ENCODE results near the gene TCERG1L. TPM values are rescaled to one million over a fixed set of nuclear protein-coding genes. Genes with fewer than 3 reads are reported as not detected.

The TCERG1L gene
- total RNA-seq, 6 experiments from 2014 or later: not detected

GRCh38 chr10:131089150-131089549 lies 222.4 kb downstream of the TCERG1L start:
- no peaks in the 10 kb centered on the region for H3K36me3 ChIP-seq
- intact Hi-C loops (cut with DNase I): no loop called here
- H3K4me3 ChIP-seq: no peak overlapping the region
- DNase-seq (no peak), ATAC-seq (no peak)
- no peaks in the 10 kb centered on the region for H3K9me3 ChIP-seq
- no peak for TF ChIP-seq POLR2A (IDR thresholded peaks at IDR 0.05)
- TF ChIP-seq, protein P1, sequence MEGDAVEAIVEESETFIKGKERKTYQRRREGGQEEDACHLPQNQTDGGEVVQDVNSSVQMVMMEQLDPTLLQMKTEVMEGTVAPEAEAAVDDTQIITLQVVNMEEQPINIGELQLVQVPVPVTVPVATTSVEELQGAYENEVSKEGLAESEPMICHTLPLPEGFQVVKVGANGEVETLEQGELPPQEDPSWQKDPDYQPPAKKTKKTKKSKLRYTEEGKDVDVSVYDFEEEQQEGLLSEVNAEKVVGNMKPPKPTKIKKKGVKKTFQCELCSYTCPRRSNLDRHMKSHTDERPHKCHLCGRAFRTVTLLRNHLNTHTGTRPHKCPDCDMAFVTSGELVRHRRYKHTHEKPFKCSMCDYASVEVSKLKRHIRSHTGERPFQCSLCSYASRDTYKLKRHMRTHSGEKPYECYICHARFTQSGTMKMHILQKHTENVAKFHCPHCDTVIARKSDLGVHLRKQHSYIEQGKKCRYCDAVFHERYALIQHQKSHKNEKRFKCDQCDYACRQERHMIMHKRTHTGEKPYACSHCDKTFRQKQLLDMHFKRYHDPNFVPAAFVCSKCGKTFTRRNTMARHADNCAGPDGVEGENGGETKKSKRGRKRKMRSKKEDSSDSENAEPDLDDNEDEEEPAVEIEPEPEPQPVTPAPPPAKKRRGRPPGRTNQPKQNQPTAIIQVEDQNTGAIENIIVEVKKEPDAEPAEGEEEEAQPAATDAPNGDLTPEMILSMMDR (IDR thresholded peaks at IDR 0.05): no peak
- 67% methylated on average over 10 of the region's 21 CpGs for WGBS (ENCODE audit: insufficient coverage, low coverage, low lambda C conversion rate, missing lambda C conversion rate)
- H3K27ac ChIP-seq: no peak overlapping the region
- H3K27me3 ChIP-seq: no peaks in the 10 kb centered on the region
- H3K4me1 ChIP-seq: no peaks in the 10 kb centered on the region

DNA sequence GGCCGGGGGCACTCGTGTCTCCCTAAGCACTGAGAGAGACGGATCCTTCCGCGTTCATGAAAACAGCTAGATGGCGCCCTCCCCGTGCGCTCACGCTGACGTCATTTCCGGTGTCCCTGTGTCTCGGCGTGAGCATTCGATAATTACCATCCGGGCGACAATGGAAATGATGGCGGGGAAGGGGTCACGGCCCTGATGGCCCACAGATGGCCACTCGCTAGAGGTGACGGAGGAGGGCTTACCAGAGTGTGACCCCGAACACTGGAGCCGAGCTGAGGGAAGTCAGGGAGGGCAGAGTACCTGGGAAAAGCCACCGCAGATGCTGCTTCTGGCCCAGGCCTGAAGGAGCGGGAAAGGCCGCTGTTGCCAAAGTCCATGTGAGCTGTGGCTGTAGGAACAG lies 222.9 kb downstream of the TCERG1L start:
- no peaks in the 10 kb centered on the region for H3K9me3 ChIP-seq
- no peak for ATAC-seq
- H3K36me3 ChIP-seq: no peaks in the 10 kb centered on the region
- 65% methylated on average over 9 of the region's 25 CpGs for WGBS (ENCODE audit: insufficient coverage, low coverage, low lambda C conversion rate, missing lambda C conversion rate)
- H3K27me3 ChIP-seq: no peaks in the 10 kb centered on the region
- H3K4me3 ChIP-seq: no peak overlapping the region
- intact Hi-C loops (cut with DNase I): no loop called here
- no peak for DNase-seq
- no peak overlapping the region for H3K27ac ChIP-seq
- TF ChIP-seq, protein P1 (IDR thresholded peaks at IDR 0.05): no peak
- TF ChIP-seq POLR2A (IDR thresholded peaks at IDR 0.05): no peak
- no peaks in the 10 kb centered on the region for H3K4me1 ChIP-seq

DNA sequence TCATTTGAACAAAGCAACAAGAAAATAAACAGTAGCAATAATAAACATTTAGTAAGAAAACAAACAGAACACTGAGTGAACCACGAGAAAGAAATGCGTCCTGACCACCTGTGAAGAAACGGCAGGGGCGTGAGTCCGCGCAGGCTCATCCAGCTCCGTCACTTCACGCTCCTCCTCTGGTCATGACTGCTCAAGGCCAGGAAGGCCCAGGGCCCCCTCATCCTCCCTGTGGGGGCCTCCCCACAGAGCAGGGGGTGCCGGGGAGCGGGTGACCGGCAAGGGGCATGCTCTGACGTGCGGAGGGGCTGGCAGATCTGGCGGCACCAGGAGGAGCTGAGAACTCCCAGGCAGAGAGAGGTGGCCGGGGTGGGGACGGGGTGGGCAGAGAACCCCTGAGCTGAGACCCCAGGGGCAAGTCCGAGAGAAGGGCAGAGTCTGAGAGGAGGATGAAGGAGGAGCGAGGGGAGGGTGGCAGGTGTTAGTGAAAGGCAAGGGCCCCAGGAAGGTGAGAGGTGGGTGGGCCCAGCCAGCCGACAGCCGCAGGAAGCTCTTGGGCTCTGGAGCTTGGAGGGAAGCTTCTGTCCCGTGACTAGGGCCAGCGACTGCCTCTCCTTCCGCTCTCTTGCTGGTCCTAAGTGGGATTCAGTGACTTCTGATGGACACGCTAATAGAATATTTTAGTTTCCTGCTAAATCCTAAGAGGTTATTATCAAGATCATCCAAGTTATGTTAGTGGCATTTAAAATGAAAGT lies 223.9 kb downstream of the TCERG1L start:
- ATAC-seq (no peak), DNase-seq (no peak)
- no peaks in the 10 kb centered on the region for H3K36me3 ChIP-seq
- H3K9me3 ChIP-seq: no peaks in the 10 kb centered on the region
- no peaks in the 10 kb centered on the region for H3K27me3 ChIP-seq
- H3K27ac ChIP-seq: no peak overlapping the region
- intact Hi-C loops (cut with DNase I): no loop called here
- WGBS (ENCODE audit: insufficient coverage, low coverage, low lambda C conversion rate, missing lambda C conversion rate): 65% methylated on average over 17 of the region's 24 CpGs
- TF ChIP-seq, protein P1 (IDR thresholded peaks at IDR 0.05): no peak
- TF ChIP-seq POLR2A (IDR thresholded peaks at IDR 0.05): no peak
- no peak overlapping the region for H3K4me3 ChIP-seq
- H3K4me1 ChIP-seq: no peaks in the 10 kb centered on the region

- TF ChIP-seq, protein P1 (IDR thresholded peaks at IDR 0.05): no peak
- no peak for TF ChIP-seq POLR2A (IDR thresholded peaks at IDR 0.05)
- Histone ChIP-seq H3K36me3 (no peaks in the 10 kb centered on the region), H3K4me1 (no peaks in the 10 kb centered on the region), H3K9me3 (no peaks in the 10 kb centered on the region), H3K27ac (no peak overlapping the region), H3K4me3 (no peak overlapping the region), H3K27me3 (no peaks in the 10 kb centered on the region)
- ATAC-seq: no peak
- intact Hi-C loops (cut with DNase I): no loop called here
- WGBS (ENCODE audit: insufficient coverage, low coverage, low lambda C conversion rate, missing lambda C conversion rate): 76% methylated on average over 2 of the region's 5 CpGs
- DNase-seq: no peak
These were observed 225.0 kb downstream of the TCERG1L start for GRCh38 chr10:131086511-131086910.
